ENCODE results near the gene CHERP.
"Not testable (repeated sequence)": the region's sequence is repeated elsewhere in the genome, so short reads cannot be mapped to it uniquely, and the experiment has no call there.

Gene CHERP

GRCh38 chr19:16520074-16520973 is 21.9 kb downstream of the CHERP start:
- DNase-seq (ENCODE audit: low spot score): no peak

- no peak for DNase-seq (ENCODE audit: low spot score)
Observed at GRCh38 chr19:16519230-16519687, 23.0 kb downstream of the CHERP start.

- no peak for DNase-seq (ENCODE audit: low spot score)
Observed at GRCh38 chr19:16518483-16519229, 23.6 kb downstream of the CHERP start.

DNA sequence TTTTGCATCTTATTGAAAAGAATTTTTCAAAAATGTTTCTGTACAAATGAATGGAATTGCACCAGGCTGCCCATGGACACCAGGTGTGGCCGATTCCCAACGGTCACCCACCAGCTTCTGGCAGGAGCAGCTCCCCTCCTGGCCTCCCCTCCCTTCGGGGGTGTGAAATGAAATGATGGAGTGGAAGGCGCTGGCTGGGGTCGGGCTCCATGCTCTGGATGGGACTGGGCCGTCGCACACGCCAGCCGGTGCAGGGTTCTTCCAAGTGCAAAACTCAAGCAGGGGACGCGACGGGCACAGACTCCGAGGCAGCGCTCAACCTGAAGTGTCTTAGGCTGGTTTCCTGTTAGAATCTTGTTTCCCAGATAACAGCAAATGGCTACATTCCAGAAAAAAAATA is 24.2 kb downstream of the CHERP start:
- no peak for DNase-seq (ENCODE audit: low spot score)

DNA sequence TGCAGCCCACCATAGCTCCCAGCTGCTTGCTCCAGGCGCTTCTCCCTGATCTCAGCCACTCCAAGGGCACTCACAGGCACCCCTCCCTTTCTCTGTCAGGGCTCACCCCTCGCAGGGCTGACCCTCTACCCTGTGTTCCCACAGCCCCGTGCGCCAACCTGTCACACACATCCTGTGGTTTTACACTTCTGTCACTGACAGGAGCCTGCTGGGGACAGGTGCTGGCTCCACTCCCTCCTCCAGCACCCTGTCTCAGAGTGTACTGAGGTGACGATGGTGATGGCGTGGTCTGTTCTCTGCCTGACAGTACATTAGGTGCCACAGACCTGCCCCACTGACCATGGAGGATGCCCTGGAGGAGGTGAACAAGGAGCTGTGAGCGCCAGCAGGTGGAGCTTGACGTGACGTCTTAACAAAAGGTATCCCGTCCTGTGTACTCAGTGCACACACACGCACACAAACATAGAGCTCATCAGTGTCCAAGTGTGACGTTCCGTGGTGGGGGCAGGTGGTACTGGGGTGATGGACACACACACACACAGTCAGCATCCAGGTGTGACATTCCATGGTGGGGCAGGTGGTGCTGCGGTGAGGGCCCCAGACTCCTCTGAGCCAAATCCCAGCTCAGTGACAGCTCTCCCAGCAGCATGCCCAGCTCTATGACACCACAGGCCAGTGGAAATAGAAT is 25.2 kb downstream of the CHERP start:
- no peak for DNase-seq (ENCODE audit: low spot score)

GRCh38 chr19:16516381-16516780 is 25.9 kb downstream of the CHERP start:
- DNase-seq (ENCODE audit: low spot score): no peak

- no peak for DNase-seq (ENCODE audit: low spot score)
Observed at GRCh38 chr19:16514383-16515019, 27.7 kb downstream of the CHERP start.

DNA sequence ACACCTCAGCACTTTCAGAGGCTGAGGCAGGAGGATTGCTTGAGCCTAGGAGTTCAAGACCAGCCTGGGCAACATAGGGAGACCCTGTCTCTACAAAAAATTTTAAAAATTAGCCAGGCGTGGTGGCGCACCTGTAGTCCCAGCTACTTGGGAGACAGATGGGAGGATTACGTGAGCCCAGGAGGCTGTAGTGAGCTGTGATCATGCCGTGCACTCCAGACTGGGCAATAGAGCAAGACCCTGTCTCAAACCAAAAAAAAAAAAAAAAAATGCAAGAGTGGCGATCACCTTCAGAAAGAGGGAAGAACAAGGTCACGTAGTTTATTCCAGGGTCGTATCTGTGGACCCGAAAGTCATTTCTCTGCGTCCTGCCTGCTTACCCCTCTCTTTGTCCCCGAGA is 29.6 kb downstream of the CHERP start:
- not testable (repeated sequence) for DNase-seq (ENCODE audit: low spot score)

DNA sequence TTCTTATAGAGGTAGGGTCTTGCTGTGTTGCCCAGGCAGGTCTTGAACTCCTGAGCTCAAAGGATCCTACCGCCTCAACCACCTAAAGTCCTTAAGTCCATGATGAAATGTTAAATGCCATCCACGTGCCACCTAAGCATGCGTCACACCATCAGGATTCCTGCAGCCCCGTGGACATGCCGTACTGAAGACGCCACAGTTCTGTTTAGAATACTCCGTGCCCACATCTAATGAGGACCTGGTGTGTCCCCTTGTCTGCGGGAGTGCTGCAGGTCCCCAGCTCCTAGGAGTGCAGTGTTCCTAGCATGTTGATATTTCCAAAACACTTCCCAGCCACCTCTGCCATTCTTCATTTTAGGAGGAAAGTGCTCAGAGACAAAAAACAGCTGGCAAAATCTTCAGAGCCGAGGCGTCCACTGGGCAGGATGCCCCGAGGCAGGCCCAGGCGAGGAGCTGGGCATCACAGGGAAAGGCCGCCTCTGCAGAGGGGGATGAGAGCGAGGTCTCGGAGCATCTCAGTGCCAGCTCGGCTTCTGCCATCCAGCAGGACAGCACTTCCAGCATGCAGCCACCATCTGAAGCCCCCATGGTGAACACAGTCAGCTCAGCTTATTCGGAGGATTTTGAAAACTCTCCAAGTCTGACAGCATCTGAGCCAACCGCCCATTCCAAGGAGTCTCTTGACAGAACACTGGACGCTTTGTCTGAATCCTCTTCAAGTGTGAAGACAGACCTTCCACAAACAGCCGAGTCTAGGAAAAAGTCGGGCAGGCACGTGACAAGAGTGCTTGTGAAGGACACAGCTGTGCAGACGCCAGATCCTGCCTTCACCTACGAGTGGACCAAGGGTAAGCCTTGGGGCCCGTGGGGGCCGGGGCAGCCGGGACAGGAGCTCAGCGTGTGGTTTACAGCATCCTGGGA is 32.8 kb downstream of the CHERP start:
- no peak for DNase-seq (ENCODE audit: low spot score)

GRCh38 chr19:16508546-16508945 is 33.7 kb downstream of the CHERP start:
- no peak for DNase-seq (ENCODE audit: low spot score)

DNA sequence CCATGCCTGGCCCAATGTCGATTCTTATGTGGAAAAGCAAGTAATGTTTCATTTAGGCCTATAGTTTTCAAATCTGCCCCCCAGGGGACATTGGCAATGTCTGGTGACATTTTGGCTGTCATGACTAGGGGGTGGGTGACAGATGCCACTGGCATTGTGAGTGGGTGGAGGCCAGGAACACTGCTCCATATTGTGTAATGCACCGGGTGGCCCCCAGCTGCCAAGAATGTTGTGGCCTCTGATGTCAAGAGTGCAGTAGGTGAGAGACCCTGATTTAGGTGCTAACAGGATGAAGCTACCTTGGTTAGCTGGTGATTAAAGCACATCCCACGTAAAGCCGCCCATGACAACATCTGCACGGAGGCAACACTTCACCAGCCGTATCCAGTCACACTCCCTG is 35.3 kb downstream of the CHERP start:
- DNase-seq (ENCODE audit: low spot score): no peak

DNA sequence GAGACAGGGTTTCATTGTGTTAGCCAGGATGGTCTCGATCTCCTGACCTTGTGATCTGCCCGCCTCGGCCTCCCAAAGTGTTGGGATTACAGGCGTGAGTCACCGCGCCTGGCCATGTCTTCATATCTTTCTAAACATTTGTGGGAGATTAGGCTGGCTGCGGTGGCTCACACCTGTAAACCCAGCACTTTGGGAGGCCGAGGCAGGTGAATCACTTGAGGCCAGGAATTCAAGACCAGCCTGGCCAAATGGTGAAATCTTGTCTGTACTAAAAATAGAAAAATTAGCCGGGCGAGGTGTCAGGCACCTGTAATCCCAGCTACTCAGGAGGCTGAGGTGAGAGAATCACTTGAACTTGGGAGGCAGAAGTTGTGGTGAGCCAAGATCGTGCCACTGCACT is 36.1 kb downstream of the CHERP start:
- DNase-seq (ENCODE audit: low spot score): not testable (repeated sequence)

GRCh38 chr19:16504271-16504670 is 38.0 kb downstream of the CHERP start:
- no peak for DNase-seq (ENCODE audit: low spot score)

DNA sequence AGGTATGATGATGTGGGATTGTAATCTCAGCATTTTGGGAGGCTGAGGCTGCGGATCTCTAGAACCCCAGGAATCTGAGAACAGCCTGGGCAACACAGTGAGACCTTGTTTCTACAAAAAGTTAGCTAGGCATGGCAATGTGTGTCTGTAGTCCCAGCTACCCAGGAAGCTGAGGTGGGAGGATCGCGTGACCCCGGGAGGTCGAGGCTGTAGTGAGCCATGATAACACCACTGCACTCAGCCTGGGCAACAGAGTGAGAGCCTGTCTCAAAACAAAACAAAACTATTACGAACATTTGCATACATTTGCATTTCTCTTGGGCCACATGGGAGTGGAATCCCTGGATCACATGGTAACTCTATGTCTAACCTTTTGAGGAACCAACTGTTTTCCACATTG is 44.4 kb downstream of the CHERP start:
- DNase-seq (ENCODE audit: low spot score): no peak

DNA sequence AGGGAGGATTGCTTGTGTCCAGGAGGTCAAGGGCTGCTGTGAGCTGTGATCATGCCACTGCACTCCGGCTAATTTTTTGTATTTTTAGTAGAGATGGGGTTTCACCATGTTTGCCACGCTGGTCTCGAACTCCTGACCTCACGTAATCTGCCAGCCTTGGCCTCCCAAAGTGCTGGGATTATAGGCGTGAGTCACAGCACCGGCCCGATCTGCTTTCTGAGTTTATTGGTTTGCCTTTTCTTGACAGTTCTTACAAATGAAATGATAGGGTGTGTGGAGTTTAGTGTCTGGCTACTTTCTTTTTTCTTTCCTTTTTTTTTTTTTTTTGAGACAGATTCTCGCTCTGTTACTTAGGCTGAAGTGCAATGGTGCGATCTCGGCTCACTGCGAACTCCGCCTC is 45.2 kb downstream of the CHERP start:
- peak; percentile 68 for DNase-seq (ENCODE audit: low spot score)

DNA sequence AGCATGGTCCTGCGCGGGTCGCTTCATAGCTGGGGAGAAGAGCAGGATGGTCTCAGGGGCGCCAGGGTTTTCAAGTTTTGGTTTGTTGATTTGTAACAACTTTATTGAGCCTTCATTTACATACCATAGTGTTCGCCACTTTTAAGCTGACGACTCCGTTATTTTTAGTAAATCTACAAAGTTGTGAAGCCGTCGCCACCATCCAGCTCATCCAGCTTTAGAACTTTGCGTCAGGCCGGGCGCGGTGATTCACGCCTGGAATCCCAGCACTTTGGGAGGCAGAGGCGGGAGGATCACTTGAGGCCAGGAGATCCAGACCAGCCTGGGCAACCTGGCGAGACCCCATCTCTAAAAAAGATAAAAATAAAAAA is 45.6 kb downstream of the CHERP start:
- DNase-seq (ENCODE audit: low spot score): peak; percentile 81

- DNase-seq (ENCODE audit: low spot score): peak; percentile 99
Observed at GRCh38 chr19:16495982-16496612, 46.1 kb downstream of the CHERP start, which contains the start of the genes C19orf44 and CALR3. Gene C19orf44 (plus strand): TSS chr19:16496394. CDS start chr19:16500793, 4,399 bp downstream. Gene CALR3 (minus strand): TSS chr19:16496167. CDS start chr19:16496129, 38 bp downstream.

DNA sequence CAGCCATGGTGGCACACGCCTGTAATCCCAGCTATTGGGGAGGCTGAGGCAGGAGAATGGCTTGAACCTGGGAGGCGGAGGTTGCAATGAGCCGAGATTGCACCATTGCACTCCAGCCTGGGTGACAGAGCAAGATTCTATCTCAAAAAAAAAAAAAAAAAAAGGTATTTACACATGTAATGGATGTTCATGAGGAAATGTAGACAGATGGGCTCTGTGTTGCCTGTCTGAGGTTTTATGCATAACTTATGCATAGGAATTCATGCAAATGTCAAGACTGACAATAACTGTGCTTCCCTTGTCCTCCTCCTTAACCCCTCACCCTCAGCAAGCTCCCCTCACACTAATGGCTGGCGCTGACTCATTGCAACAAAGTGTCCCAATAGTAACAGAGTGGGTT is 55.8 kb downstream of the CHERP start:
- not testable (repeated sequence) for DNase-seq (ENCODE audit: low spot score)

GRCh38 chr19:16482745-16483144 is 59.5 kb downstream of the CHERP start:
- DNase-seq (ENCODE audit: low spot score): no peak

- no peak for DNase-seq (ENCODE audit: low spot score)
Observed at GRCh38 chr19:16477311-16477710, 64.9 kb downstream of the CHERP start.
